Mucosa of gallbladder (tissue), 1 donor: ENCODE results near the gene FAM171A2. TPM values are rescaled to one million over a fixed set of nuclear protein-coding genes. Genes with fewer than 3 reads are reported as not detected.

Experiments used
- DNase-seq: peaks from one replicate; pipeline ENCODE4 v3.0.0-alpha.2; 2020; ENCODE audit warnings: low spot score
- total RNA-seq: library from RNA; stranded (reverse); gene quantifications from one replicate; pipeline ENCODE4 v1.2.1, GENCODE V29; 2021
- donor health status: DM: no; HTN: no; CAD: no.

Gene FAM171A2
- total RNA-seq, 1 donor from 2014 or later = 4.0 TPM

DNA sequence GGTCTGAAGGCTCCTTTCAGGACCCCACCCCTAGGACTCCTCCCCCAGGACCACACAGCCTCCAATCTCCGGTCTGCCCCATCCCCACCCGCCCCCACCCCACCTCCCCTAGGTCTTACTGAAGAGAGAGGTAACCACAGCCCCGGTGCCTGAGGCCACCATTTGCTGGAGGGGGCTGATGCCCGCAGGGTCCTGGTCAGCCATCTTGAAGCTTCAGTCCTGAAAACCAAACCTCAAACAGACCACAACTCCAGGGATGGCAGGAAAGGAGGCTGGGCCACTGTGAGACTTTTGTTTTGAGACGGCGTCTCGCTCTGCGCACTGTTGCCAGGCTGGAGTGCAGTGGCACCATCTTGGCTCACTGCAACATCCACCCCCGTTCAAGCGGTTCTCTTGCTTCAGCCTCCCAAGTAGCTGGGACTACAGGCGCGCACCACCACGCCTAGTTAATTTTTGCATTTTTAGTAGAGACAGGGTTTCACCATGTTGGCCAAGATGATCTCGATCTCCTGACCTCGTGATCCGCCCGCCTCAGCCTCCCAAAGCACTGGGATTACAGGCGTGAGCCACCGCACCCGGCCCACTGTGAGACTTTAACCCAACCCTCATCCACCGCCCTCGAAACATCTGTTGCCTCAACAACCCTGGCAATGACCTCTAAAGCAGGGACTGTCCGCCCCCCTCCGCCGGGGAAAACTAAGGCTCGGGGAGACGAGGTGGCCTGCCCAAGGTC, 40.1 kb downstream of the FAM171A2 start:
- DNase-seq = no peak

GRCh38 chr17:44322236-44322895, 41.3 kb downstream of the FAM171A2 start:
- DNase-seq = no peak

DNA sequence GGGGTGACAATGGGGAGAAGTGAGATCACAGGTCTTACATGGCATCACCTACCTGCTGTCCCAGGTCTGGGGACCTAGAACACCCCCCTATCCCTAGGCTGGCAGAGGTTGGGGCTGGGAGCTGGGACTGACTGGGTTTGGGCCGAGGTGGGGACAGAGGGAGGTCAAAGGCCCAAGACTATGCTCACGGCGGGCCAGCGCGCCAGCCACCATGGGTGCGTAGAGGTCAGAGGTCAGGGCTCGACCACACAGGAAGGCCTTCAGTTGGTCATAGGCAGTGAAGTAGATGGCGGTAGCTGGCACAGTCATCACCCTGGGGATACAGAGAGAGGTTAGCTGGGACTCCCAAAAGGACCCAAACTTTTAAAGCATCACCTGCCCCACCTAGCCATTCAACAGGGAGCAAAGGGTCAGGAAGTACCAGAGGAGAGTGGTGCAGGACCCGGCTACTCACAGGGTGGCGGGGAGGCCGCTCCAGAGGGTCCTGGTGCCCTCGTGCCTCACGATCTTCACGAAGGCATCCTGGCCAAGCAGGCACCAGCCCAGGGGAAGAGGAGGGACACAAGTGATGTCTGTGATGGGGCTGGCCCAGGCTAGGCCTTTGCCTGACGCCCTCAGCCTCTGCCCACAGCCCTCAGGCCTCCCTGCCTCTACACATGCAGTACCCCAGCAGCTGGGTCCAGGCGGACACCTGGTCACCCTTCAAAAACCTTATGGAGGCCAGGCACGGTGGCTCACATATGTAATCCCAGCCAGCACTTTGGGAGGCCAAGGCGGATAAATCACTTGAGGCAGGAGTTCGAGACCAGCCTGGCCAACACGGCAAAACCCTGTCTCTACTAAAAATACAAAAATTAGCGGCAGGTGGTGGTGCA, 42.2 kb downstream of the FAM171A2 start:
- DNase-seq = no peak

- no peak for DNase-seq
These were observed 43.6 kb downstream of the FAM171A2 start for GRCh38 chr17:44320066-44320465.

DNA sequence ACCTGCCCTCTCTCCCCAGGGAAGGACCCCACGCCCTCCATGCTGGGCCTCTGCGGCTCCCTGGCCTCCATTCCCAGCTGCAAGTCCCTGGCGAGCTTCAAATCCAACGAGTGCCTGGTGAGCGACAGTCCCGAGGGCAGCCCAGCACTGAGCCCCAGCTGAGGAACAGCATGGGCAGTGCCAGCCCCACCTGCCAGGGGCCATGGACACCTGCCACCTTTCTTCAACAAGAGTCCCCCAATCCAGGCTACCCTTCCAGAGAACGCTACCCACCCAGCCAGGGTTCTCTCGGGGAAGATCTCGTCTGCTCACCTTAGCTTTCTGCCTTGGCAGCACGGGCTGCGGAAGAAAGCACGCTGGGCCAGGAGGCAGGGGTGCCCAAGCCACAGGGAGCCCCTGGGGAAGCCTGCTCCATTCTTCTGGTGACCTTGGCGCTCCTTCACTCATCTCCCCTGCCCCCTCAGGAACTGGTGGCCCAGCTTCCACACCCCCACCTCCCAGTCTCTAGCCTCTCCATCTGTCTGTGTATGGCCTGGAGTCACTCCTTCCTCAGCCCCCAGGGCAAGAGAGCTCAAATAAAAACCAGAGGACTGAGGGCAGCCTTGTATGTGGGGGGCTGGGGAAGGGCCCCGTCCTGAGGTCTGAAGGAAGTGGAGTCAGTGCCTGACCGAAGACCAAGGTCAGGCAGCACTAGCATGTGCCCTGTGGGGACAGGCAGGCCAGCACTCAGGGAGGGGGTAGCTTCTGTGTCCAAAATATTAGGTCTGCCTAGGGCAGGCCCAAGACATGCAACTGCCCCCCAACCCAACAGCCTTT, 45.4 kb downstream of the FAM171A2 start:
- DNase-seq = no peak

DNA sequence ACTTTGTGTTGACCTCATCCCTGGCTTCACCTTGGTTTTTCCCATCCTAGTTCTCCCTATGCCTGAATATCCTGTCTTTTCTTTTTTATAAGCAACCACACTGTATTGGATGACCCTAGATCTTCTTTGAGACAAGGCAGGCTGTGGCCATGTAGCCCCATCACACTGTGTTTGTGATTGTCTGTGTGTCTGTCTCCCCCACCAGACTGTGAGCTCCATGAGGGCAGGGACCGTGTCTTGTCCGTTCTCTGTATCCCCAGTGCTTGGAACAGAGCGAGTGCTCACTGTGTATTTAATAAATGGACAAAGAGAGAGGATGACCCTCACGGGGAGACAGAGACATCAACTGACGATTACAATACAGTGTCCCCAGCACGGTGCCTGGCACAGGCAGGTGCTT, 46.1 kb downstream of the FAM171A2 start:
- DNase-seq = no peak

DNA sequence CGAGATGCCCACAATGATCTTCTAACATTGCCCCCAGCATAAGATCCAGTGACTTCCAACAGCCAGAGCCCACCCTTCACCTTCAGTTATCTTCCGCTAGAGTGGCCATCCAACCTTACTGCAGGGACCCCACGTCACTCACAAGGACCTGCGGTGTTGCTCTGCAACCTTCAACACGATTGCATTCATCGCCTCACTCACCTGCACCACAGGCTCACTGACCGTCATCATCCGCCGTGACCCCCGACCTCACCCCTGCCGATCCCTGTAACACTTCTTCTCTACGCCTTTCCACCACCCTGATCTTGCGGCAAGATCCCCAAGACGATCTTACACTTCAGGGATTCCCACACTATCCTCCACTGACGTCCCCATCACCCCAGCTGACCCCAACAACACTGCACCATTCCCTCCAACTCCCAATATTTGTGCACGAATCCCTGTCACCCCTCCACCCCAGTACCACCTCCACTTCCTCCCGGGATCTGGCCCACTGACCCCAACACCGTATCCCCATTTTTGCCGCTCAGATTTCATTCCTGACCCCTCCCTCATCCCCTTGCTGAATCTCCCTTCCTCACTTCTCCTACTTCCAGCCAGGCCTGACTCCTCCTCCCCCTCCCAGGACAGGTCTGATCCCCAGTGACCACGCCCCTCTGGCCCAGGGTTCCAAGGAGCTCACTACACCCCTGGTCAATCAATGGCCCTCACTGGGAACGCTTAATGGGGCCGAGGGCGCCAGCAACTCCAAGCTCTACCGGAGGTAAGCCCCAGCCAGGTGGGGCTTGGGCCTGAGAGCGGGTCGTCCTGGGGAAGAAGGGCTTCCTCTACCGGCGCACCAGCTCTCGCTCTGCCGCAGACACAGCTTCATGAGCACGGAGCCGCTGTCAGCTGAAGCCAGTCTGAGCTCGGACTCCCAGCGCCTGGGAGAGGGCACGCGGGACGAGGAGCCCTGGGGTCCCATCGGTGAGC, 47.6 kb downstream of the FAM171A2 start:
- no peak for DNase-seq

DNA sequence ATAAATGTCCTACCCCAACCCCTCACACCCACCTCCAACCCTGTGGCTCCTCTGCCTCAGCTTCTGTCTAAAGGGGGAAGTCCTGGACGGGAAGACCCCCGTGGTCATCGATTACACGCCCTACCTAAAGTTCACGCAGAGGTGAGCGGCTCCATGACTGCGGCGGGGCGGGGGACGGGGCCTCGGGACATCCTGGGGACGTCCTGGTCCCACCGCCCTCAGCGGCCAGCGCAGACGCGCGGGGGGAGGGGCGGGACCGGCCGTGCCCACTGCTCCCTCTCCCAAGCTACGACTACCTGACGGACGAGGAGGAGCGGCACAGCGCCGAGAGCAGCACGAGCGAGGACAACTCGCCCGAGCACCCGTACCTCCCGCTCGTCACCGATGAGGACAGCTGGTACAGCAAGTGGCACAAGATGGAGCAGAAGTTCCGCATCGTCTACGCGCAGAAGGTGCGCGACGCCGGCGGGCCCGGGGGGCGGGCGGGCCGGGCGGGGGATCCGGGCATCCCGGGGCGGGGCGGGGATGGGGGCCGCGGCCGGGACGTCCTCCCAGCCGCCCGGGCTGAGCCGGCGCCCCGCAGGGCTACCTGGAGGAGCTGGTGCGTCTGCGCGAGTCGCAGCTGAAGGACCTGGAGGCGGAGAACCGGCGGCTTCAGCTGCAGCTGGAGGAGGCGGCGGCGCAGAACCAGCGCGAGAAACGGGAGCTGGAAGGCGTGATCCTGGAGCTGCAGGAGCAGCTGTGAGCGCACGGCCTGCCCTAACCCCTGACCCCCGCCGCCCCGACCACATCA, 48.6 kb downstream of the FAM171A2 start:
- no peak for DNase-seq

DNA sequence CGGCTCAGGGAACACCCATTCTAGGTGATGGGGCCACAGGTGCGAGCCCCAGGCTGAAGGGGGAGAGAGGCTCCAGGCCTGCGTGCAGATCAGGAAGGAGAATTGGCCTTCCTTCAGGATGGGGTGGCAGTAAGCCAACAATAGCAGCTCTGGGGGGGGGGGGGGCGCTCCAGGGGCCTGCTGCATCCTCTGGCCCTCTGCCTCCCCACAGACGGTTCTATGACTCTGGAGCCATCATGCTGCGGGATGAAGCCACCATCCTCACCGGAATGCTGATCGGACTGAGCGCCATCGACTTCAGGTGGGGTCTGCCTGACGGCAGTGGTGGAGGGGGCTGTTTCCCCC, 49.2 kb downstream of the FAM171A2 start:
- no peak for DNase-seq

- DNase-seq = no peak
These were observed 49.6 kb downstream of the FAM171A2 start for GRCh38 chr17:44314031-44314430.

DNA sequence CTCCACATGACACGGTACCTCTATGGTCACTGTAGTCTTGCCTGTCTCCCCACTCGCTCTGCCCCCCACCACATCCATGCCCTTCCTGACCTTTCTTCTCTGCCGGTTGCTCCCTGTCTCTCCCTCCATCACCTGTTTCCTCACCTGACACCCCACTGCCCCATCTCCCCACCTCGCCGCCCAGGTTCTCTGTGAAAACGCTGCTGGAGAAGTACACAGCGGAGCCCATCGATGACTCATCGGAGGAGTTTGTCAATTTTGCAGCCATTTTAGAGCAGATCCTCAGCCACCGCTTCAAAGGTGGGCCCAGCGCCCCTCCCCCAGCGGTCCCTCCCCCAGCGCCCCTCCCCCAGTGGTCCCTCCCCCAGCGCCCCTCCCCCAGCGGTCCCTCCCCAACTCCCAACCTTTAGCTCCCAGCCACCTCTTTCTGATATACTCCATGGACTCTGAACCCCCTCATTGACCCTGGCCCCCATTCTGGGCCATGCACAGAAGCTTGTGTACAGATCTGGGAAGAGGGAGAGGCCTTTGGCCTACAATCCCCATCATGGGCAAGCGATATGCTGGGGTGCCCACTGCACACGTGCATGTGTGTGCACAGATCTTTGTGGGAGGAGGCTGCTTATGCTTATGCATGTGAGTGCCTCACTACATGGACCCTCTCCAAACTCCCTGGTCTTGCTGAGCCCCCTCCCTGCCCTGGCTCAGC, 51.1 kb downstream of the FAM171A2 start:
- DNase-seq = no peak

GRCh38 chr17:44311562-44312181, 52.0 kb downstream of the FAM171A2 start:
- no peak for DNase-seq

- no peak for DNase-seq
These were observed 52.9 kb downstream of the FAM171A2 start for GRCh38 chr17:44310609-44311376.

DNA sequence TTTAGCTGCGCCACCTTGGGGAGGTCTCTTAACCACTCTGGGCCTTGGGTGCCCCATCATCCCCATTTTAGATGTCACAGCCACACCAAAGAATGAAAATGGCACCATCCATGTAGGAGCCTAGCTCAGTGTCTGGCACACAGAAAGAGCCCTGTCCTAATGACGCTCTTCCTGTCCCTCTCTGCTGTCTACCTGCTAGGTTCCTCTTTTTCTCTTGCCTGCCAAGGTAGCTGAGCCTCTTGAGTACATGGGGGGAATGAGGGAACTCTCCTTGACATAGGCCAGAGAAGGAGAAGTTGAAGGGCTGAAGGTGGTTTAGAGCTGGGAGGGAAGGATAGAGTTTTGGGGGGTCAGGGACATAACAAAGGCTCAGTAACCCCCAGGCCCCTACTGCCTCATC, 53.5 kb downstream of the FAM171A2 start:
- DNase-seq = no peak

GRCh38 chr17:44309472-44309871, 54.2 kb downstream of the FAM171A2 start:
- no peak for DNase-seq

DNA sequence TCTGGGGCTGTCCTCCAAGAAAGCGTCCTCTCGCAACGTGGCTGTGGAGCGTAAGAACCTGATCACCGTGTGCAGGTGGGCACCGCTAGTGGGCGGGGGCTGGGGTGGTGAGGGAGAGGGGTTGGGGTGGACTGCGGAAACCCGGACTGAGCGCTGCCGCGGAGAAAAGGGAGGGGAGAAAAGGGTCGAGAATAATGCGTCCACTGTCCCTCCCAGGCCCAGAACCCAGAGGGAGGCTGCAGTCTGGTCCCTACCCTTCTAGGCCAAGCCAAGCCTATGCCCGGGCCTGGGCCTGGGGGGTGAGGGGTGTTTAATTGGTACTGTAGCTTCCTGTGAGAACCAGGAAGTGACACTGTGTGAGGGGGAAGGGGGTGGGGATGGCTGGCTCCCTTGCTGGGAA, 54.8 kb downstream of the FAM171A2 start:
- no peak for DNase-seq

DNA sequence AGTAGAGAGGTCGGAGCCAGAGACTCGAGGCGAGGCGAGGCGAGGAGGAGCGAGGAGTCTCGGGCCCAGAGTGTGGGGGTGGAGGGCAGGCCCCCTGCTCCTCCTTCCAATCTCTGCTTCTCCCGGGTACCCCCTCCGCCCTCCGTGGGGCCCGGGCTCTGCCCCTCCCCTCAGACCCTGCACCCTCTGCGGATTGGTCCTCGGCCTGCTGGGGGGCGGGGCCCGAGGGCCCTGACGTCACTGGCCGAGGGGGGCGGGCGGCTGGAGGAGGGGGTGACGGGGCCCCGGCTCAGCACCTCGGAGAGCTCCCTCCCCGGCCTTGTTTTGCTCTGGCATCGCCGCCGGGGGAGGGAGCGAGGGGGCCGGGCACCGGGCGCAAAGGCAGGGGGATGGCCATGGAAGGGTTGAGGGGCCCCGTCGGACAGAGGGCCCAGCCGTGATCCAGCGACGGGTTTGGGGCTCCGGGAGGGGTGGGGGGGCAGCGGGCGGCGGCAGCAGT, 55.3 kb downstream of the FAM171A2 start, which contains the start of gene RUNDC3A:
RUNDC3A (plus strand) TSS at position 282 of the 499 bp plus-strand sequence. CDS start 232 bp downstream, outside the sequence.
- peak; percentile 87 for DNase-seq
